HG03039 (cell line): Measurements from ENCODE around the gene KIF9.
"Not testable (repeated sequence)": the region's sequence is repeated elsewhere in the genome, so short reads cannot be mapped to it uniquely, and the experiment has no call there.

ENCODE experiments used
- ATAC-seq: cut with Tn5 transposase; IDR thresholded peaks from one replicate; pipeline ENCODE4 v1.9.1; 2021; ENCODE audit warnings: mild to moderate bottlenecking, moderate library complexity; ENCODE audit not compliant: unreplicated experiment

KIF9 gene

DNA sequence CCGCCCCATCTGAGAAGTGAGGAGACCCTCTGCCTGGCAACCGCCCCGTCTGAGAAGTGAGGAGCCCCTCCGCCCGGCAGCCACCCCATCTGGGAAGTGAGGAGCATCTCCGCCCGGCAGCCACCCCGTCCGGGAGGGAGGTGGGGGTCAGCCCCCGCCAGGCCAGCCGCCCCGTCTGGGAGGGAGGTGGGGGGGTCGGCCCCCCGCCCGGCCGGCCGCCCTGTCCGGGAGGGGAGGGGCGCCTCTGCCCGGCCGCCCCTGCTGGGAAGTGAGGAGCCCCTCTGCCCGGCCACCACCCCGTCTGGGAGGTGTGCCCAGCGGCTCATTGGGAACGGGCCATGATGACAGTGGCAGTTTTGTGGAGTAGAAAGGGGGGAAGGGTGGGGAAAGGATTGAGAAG is 26.3 kb downstream of the KIF9 start:
- not testable (repeated sequence) for ATAC-seq

DNA sequence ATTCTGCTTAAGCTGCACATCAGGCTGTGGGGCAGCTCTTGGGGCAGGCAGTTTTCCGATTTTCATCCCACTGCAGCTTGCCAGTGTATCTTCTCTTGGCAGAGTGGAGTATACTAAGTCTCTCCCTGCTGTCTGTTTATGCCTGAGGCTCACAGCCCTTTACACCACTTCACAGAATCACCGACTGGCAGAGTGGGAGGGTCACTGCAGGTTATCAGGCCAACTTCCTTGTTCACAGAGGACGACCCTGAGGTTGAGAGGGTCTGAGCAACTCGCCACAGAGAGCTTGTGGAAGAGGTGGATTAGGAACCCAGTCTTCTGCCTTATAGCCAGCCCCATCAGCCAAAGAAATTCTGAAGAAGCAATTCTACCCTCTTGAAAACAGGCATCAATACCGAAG is 30.9 kb downstream of the KIF9 start:
- no peak for ATAC-seq

DNA sequence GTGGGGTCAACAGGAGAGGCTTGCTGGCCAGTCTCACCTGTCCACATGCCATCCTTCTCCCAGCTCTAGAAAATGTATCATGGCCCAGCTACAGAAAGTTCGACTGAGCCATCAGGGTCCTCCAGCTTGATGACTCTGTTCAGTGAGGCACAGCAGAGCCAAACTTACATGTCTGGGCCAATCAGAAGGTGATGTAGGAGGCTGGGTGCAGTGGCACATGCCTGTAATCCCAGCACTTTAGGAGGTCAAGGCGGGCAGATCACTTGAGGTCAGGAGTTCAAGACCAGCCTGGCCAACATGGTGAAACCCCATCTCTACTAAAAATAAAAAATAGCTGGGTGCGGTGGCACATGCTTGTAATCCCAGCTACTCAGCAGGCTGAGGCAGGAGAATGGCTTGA is 31.5 kb downstream of the KIF9 start:
- ATAC-seq, result not testable (repeated sequence)

DNA sequence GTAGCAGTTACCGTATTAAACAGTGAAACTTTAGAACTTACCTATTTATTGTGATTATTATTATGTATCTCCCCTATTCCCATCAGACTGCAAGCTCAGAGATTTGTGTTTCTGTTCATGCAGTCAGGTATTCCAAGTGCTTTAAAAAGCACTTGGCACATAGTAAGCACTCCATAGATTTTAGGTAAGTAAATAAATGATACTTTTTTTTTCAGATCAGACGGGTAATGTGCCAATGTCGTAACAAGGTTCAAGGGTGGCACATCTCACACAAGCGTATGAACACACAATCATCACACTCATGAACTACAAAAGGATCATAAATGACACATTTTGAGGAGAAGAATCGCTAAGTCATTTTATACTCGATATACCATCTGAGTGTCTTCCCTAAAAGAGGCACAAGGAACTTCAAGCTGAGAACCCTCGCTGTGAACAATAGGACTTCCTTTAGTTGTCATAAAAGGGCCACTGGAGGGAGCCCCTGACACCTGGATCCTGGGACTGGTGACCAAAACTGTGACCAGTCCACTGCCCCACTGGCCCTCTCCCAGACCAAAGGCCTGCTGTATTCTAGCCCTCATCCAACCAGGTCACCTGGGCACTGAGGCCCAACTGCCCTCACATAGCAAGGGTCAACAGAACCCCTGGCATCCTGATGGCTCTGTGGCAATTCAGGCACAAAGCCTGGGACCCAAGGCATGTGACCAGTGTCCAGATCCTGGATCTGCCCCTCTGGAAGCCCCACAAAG is 32.1 kb downstream of the KIF9 start:
- no peak for ATAC-seq

DNA sequence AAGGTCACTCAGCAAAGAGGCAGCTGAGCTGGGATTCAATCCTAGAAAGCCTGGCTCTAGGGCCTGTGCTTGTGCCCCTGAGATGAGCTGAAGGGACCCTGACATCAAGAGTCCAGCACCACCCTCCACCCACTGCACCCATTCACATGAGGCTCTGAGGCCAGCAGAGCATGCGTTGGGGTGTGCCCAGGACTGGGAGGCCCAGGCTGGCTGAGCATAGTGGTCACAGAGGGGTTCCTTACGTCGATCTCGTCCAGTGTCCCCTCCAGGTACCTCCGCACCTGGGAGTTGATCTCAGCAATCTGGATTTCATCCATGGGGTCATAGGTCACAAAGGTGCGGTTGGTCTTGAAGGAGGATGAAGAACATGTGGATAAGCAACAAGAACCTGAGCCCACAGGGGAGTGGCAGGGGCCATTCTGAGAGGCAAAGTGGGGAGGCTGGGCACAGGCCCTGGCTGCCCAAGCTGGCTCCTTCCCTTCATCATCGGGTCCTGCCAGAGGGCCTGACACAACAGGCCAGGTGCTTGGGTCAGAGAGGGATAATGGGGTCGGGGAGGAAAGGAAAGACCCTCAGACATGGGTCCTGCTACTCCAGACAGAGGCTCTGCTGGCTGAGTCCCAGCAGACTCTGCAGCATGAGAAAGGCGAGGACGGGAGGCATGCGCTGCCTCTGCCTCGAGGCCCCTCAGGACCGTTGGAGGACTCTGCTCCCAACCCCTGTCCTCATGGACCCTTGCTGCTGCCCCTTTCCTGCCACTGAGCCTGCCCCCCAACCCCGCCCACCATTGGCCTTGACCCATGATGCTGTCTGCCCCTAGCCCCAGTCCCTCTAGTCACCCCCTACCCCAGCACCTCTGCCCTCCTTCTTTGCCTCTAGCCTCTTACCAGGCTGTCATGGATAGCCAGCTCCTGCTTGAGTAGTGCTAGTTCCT is 35.2 kb downstream of the KIF9 start:
- no peak for ATAC-seq

DNA sequence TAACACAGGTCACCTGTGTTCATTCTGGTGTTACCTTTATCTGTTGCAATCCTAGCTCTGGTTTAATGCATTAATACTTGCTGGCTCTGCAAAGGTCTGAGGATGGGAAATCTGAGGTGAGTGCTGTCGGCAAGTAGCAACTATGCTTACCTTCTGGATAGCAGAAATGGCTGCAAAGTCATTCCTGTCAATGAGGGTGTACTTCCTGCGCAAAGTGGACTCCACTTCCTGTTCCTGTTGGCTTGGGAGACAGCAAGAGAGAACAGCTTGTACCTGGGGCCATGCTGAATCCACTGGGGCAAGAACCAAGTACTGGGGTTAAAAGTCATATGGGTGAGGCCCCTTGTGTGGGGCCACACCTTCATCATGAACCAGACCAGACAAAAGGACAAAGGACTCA is 37.3 kb downstream of the KIF9 start:
- no peak for ATAC-seq

DNA sequence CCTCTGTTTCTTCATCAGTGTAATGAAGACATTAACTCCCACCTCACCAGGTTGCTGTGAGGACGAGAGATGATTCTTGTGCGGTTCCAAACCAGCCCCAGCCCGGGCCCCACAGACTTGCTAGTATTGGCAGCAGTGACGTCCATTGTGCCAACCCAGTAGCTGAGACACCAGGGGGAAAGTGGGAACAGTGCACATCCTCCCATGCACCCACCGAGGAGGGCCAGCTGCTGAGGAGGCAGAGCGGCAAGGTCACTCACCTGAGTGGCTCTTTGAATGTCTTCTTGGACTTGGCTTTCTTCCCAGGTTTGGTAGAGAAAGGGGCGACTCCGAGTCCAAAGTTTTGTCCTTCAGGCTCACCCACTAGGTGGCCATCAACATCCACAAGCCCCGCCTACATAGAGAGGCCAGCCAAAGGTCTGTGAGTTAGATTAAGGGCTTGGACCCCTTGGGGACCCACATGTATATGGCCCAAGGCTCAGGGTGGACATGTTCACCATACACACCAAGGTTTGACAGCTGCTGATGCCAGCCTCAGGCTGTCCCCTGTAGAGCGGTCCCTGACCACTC is 38.0 kb downstream of the KIF9 start:
- no peak for ATAC-seq

DNA sequence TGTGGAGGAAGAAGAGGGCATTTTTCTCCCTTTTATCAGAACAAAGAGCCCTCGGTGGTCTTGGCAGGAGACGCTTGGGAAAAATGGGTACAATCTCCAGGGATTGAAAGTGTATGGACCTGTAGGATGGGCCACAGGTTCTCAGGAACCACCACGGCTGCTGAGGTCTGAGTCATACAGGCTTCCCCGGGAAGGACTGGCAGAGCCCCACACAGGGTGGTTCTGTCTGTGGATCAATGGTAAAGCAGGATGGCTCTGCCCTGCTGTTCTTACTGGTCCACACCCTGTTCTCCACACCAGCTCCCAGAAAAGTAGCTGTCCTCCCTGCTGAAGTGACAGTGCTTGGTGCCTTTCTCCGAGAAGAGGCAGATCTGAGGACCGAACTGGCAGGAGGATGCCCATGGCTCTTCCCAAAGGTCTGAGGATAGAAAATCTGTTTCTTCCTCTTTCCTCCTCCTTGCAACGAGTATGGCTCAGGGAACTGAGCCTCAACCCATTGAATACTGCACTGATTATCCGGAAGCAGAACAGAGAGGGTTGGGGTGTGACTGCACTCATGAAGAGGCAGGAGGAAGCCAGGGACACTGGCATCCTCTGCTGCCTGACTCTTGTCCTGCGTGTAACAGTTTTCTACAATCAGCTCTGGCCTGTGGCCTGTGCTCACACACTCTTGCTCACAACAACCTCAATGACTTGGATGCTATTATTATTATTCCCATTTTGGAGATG is 39.0 kb downstream of the KIF9 start:
- no peak for ATAC-seq

DNA sequence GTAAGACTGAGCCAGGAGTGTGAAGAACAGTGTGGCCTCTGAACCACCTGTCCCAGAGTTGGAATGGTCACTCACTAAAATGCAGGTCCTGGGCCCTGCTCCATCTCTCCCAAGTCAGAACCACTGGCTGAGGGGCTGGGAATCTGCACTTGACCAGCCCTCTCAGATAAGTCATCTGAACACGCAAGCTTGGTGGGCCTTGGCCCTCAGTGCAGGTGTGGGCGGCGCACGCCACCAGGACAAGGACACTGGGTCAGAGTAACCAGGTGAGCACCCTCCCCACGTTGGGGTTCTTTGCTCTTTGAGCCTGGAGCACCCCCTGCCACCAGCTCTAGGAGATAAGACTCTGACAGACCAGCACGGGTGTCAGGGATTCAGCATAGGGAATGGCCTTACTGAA is 42.7 kb downstream of the KIF9 start:
- no peak for ATAC-seq

DNA sequence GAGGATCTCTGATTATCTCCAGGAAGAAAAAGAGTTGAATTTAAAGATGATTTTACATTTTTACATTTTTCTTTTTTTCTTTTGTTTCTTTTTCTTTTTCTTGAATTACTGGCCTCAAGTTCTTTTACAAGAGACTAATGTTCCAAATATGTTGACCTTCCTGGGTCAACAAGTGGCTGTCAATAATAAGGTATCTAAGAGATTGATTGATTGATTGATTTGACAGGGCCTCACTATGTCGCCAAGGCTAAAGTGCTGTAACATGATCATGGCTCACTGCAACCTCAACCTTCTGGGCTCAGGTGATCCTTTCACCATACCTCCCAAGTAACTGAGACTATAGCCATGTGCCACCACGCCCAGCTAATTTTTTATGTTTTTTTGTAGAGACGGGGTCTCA is 44.6 kb downstream of the KIF9 start:
- no peak for ATAC-seq

DNA sequence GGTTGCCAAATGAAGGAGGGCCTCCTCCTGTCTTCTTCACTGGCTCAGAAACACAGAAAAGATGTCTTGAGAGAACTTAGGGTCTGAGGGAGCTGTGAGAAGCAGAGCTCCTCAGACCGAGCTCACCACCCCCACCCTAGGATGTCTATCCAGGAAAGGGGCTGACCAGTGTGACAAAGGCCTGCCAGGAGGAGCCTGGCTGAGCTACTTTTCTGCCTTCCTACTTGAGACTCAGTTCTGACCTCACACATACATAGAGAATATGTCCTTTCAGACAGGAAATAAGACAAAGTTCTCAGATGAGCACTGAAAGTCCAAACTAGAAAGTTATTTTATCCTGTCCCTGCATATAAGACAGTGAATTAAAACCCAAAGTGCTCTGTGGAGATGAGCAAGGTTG is 54.5 kb downstream of the KIF9 start:
- no peak for ATAC-seq

DNA sequence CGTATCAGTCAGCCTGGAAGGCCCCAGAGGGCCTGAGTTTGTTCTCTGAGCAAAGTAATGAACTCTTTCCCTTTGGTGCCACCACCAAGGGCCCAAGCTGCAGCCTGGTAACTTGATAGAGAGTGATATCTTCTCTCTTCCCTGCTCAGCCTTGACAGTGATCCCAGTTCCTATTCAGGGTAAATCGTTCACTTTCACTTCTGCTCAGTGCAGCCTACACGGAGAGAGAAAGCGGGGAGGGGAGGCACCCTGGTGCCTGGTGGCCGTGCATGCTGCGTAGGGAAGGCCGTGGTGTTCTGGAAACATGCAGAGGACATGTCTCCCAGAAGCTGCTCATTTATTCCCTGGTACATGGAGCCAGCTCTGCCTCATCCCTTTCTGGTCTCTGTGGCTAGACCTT is 54.9 kb downstream of the KIF9 start:
- ATAC-seq, result peak; percentile 60

DNA sequence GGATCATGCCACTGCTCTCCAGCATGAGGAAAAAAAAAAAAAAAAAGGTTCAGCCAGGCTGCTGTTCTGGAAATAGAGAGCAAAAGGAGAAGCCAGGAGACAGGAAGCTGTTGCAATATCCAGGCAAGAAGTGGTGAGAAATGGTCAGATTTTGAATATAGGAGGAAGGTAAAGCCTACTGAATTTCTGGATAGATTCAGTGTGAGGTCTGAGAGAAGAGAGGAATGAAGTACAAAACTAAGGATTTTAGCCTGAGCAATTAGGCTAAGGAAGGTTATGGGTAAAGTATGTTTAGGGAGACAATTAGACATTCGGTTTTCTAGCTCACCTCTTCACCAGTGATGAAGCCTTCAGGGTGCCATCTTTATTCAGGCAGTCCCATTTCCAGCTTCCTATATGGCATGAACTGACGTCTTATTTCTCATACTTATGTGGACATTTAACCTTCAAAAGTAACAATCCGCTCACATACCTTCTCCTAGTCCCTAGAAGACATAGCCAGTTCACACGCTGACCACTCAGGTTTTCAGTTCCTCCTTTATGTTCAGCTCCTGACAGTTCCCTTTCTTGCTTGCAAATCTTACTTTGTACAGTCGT is 57.2 kb downstream of the KIF9 start:
- ATAC-seq, result no peak

DNA sequence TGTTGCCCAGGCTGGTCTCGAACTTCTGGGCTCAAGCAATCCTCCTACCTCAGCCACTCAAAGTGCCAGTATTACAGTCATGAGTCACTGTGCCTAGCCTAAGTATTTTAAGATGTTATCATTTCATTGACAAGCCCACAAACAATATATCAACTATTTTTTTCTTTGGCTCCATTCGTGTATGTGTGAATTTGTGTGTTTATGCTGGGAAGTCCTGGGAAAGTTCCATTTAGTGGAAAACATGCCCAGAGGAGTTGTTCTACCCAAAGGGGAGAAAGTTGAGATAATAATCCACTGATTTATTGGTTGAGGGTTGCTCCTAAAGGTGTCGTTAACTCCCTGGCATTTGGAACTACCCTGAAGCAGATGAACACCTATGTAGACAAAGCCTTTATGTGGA is 58.8 kb downstream of the KIF9 start:
- ATAC-seq, result no peak

DNA sequence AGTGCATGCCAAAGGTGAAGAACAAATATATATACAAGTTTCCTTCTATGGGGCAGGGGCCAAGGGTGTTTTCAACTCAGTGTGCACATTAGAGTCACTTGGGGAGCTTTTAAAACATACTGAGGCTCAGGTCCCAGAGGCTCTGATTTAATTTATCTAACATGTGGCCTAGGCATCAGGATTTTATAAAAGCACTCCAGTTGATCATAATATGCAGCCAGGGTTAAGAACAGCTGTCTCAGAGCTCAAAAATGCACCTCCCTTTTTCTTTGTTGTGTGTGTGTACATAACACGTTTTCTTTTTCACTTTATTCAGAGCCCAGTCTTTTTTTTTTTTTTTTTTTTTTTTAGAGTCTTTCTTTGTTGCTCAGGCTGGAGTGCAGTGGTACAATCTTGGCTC is 60.8 kb downstream of the KIF9 start:
- no peak for ATAC-seq

DNA sequence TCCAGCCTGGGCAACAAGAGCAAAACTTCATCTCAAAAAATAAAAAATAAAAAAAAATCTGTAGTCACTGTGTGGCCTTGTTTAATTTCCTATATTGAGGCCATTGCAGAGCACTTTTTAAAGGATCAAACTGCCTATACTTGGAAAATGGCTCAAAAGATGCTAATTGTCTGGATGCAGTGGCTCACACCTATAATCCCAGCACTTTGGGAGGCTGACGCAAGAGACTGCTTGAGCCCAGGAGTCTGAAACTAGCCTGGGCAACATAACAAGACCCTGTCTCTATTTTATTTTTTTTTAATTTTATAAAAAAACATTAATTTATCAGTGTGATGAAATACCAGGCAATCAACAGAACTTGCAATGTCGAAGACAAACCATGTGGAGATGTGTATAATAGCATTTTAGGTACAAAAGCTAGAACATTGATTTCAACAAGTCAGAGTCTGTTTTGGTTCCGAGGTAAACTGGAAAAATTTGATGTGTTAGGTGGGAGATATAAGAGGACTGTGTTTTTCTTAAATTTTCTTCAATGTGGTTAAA is 71.7 kb downstream of the KIF9 start:
- no peak for ATAC-seq

DNA sequence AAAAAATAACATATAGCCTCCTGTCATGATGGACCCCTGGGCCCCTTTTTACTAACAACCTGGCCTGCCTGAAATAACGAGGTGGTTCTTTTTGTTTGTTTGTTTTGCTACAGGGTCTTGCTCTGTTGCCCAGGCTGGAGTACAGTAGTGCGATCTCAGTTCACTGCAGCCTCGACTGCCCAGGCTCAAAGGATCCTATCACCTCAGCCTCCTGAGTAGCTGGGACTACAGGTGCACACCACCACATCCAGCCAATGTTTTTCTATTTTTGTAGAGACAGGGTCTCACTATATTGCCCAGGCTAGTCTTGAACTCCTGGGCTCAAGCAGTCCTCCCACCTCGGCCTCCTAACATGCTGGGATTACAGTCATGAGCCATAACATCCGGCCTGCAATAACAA is 76.6 kb downstream of the KIF9 start:
- ATAC-seq, result not testable (repeated sequence)

DNA sequence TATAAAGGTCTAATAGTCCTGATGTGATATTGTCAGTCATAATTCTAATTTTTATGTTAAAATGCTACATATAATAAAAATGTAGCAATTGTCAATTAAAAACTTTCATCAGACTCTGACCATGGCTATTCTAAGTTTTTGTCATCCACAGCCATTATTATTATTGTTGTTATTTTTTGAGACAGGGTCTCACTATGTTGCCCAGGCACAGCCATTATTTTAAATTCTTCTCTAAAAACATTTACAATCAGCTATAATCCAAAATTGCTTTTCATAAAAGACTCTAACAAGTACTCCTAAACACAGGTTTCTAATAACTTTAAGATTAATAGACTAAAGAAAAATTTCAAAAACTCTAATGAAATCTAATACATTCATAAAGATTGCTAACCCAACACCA is 77.7 kb downstream of the KIF9 start:
- no peak for ATAC-seq

DNA sequence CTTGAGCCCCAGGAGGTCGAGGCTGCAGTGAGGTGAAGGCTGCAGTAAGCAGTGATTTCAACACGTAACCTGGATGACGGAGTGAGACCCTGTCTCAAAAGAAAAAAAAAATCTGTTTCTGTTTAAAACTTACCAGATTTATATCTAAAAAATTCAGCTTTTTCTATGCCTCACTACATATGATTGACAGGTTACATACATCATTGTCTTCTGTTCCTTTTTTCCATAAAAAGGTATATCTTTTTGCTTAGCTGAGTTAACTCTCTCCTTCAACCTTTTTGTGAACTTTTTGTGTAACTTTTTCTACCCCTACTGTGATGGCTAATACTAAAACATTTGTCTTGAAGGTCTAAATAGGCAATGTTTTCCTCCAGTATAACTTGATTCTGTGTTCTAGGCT is 80.1 kb downstream of the KIF9 start:
- ATAC-seq, result no peak

DNA sequence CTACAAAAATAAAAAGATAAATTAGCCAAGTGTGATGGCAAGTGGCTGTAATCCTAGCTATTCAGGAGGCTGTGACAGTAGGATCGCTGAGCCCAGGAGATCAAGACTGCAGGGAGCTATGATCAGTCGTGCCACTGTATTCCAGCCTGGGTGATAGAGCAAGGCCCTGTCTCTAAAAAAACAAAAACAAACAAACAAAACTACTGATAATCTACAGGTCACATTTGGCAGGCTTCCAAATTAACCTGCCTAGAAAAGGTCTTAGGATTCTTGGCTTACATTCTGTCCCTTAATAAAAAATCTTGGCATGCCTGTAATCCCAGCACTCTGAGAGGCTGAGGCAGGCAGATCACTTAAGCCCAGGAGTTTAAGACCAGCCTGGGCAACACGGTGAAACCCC is 85.3 kb downstream of the KIF9 start:
- ATAC-seq, result no peak

DNA sequence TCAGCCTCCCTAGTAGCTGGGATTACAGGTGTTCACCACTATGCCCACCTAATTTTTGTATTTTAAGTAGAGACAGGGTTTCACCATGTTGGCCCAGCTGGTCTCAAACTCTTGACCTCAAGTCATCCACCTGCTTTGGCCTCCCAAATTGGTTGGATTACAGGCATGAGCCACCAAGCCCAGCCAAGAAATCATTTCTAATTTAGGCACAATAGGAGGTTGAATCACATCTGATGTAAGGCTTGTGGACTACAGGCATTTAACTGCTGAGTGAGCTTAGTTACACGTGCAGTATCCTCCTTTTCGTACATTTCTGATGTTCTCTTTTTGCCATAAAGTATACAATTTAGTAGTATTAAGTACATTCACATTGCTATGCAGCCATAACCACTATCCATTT is 87.6 kb downstream of the KIF9 start:
- ATAC-seq, result no peak
